GM12878 (cell line): ENCODE results near the gene ARRDC1. TPM values are rescaled to one million over a fixed set of nuclear protein-coding genes. Genes with fewer than 3 reads are reported as not detected.

Source experiments
- ATAC-seq: fragments of 200-7000 bp; cut with Tn5 transposase; 3 replicates; pipeline ENCODE4 v1.9.1; 2020; ENCODE audit warnings: mild to moderate bottlenecking, moderate library complexity
- BruUV-seq: library from RNA; stranded (reverse); fragments of 400-500 nt; replicated peaks from 2 replicates; lab custom pipeline; 2021; lab: Mats Ljungman, UMichigan
- CTCF ChIA-PET: fragments of 300-600 bp; sonication (Branson Sonifier 250); formaldehyde crosslinking; extraction: SDS; loops from one replicate; lab custom pipeline; 2021; ENCODE audit warnings: inconsistent platforms; lab: Yijun Ruan, JAX
- POLR2A ChIA-PET: fragments of 350-600 bp; formaldehyde crosslinking; extraction: SDS; loops from one replicate; lab custom pipeline; 2021; ENCODE audit warnings: inconsistent platforms; lab: Charles Lee
- RAD21 ChIA-PET: fragments of 300-600 bp; sonication (Branson Sonifier 250); formaldehyde crosslinking; loops from one replicate; lab custom pipeline; 2023; ENCODE audit warnings: antibody characterized with exemption; ENCODE audit not compliant: unreplicated experiment; lab: Charles Lee
- SMC1A ChIA-PET: fragments of 300-600 bp; sonication (Branson Sonifier 250); formaldehyde crosslinking; loops from one replicate; lab custom pipeline; 2023; ENCODE audit not compliant: unreplicated experiment, uncharacterized antibody; lab: Charles Lee
- DNase-seq: peaks from one replicate; pipeline ENCODE4 v3.0.0-alpha.2; 2011; ENCODE audit warnings: low read depth, low spot score
- FAIRE-seq: peaks from 3 replicates; lab custom pipeline; 2011; peaks lifted over from hg19 to GRCh38; lab: Jason Lieb, UNC
- H2AFZ ChIP-seq: 2 replicates; pipeline ENCODE4 v1.6.0; 2011; ENCODE audit warnings: low read depth, low read length, control low read depth; ENCODE audit not compliant: control insufficient read depth
- H3K27ac ChIP-seq: 2 replicates; pipeline ENCODE4 v1.5.1; 2011; ENCODE audit warnings: control low read depth; ENCODE audit not compliant: control insufficient read depth, insufficient read depth
- H3K27me3 ChIP-seq, 2 experiments: replicated peaks in 1 of 2; 2 replicates each; pipeline versions ENCODE4 v1.6.0 to v1.6.1; 2011; ENCODE audit warnings: low read length in 1 of 2; ENCODE audit not compliant: control insufficient read depth in 2 of 2, insufficient read depth in 2 of 2
- H3K36me3 ChIP-seq, 2 experiments: 2 replicates each; pipeline ENCODE4 v1.5.1; 2011; ENCODE audit warnings: low read length in 1 of 2; ENCODE audit not compliant: control insufficient read depth in 2 of 2, insufficient read depth in 2 of 2
- H3K4me1 ChIP-seq: 2 replicates; pipeline ENCODE4 v1.6.1; 2011; ENCODE audit warnings: mild to moderate bottlenecking, low read length, moderate library complexity, mixed read lengths; ENCODE audit not compliant: control insufficient read depth, insufficient read depth
- H3K4me2 ChIP-seq: 2 replicates; pipeline ENCODE4 v1.6.0; 2011; ENCODE audit warnings: control low read depth; ENCODE audit not compliant: control insufficient read depth, insufficient read depth
- H3K4me3 ChIP-seq: fragments of 200-600 bp; sonication (generic); 2 replicates; pipeline ENCODE4 v1.5.1; 2016
- H3K79me2 ChIP-seq: 2 replicates; pipeline ENCODE4 v1.6.0; 2011; ENCODE audit warnings: low read length; ENCODE audit not compliant: control insufficient read depth, insufficient read depth
- H3K9ac ChIP-seq: 2 replicates; pipeline ENCODE4 v1.8.0; 2011; ENCODE audit warnings: low read length, control low read depth, mixed read lengths; ENCODE audit not compliant: control insufficient read depth, insufficient read depth
- H3K9me3 ChIP-seq: replicated peaks from 3 replicates; pipeline ENCODE4 v1.5.1; 2011; ENCODE audit warnings: mild to moderate bottlenecking, low read length; ENCODE audit not compliant: control insufficient read depth, insufficient read depth
- H4K20me1 ChIP-seq: 2 replicates; pipeline ENCODE4 v1.6.0; 2011; ENCODE audit not compliant: control insufficient read depth, insufficient read depth
- ATF3 ChIP-seq: IDR thresholded peaks from 2 replicates; pipeline ENCODE4 v1.6.1; 2011; ENCODE audit warnings: low read depth, mild to moderate bottlenecking, low read length, moderate library complexity, borderline replicate concordance; ENCODE audit errors: extremely low read depth
- ATF7 ChIP-seq: fragments of 450-650 bp; IDR thresholded peaks from 2 replicates; pipeline ENCODE4 v1.6.1; 2016; ENCODE audit warnings: low read depth, mild to moderate bottlenecking
- BHLHE40 ChIP-seq, 2 experiments: fragments of 450-650 bp in 1 of 2; IDR thresholded peaks; 2 replicates each; pipeline ENCODE4 v1.6.1; 2011 to 2017; ENCODE audit warnings: low read depth in 2 of 2, borderline replicate concordance in 1 of 2, improper control_type of control experiment in 1 of 2, low read length in 1 of 2, mild to moderate bottlenecking in 1 of 2
- CEBPB ChIP-seq, 2 experiments: fragments of 150-350 bp in 1 of 2; IDR thresholded peaks; 2 replicates each; pipeline ENCODE4 v1.6.1; 2012 to 2014; ENCODE audit warnings: low read depth in 2 of 2, low read length in 2 of 2, borderline replicate concordance in 1 of 2, inconsistent platforms in 1 of 2
- IKZF2 ChIP-seq, 2 experiments: fragments of 450-650 bp; IDR thresholded peaks; 2 replicates each; pipeline ENCODE4 v1.6.1; 2017; ENCODE audit warnings: mild to moderate bottlenecking in 2 of 2, moderate library complexity in 2 of 2
- JUND ChIP-seq: IDR thresholded peaks from 2 replicates; pipeline ENCODE4 v1.6.1; 2012; ENCODE audit warnings: low read depth, mild to moderate bottlenecking, low read length, improper control_type of control experiment, moderate library complexity
- PKNOX1 ChIP-seq: fragments of 450-650 bp; IDR thresholded peaks from 2 replicates; pipeline ENCODE4 v1.6.1; 2016; ENCODE audit warnings: mild to moderate bottlenecking
- POLR2A ChIP-seq: IDR thresholded peaks from 2 replicates; pipeline ENCODE4 v1.6.1; 2011; ENCODE audit warnings: low read depth, mild to moderate bottlenecking, low read length
- SRF ChIP-seq, 2 experiments: IDR thresholded peaks; 2 replicates each; pipeline ENCODE4 v1.6.1; 2011; ENCODE audit warnings: low read depth in 2 of 2, low read length in 2 of 2, mild to moderate bottlenecking in 1 of 2, moderate library complexity in 1 of 2
- ZNF207 ChIP-seq: fragments of 450-650 bp; IDR thresholded peaks from 2 replicates; pipeline ENCODE4 v1.6.1; 2014; ENCODE audit warnings: antibody characterized with exemption, mild to moderate bottlenecking, borderline replicate concordance
- ZNF217 ChIP-seq: fragments of 450-650 bp; IDR thresholded peaks from 2 replicates; pipeline ENCODE4 v1.6.1; 2017; ENCODE audit warnings: antibody characterized with exemption, mild to moderate bottlenecking
- WGBS: methylation state at CpG from one replicate; pipeline ENCODE4 v1.1.6; 2016; ENCODE audit warnings: low lambda C conversion rate; ENCODE audit not compliant: insufficient replicate concordance, insufficient coverage; ENCODE audit errors: missing lambda C conversion rate; 5-methylcytosine and 5-hydroxymethylcytosine counted together
- in situ Hi-C: fragments of 300-500 bp; cut with MboI; formaldehyde crosslinking; loops from 9 replicates; pipeline ENCODE4 v1.14.3; 2018; ENCODE audit warnings: mixed read lengths
- intact Hi-C: fragments of 100-400 bp; cut with micrococcal nuclease; formaldehyde crosslinking; loops from one replicate; pipeline ENCODE4 v1.14.2; 2022; ENCODE audit not compliant: unreplicated experiment
- polyA plus RNA-seq, 11 experiments: library from polyadenylated mRNA; depleted of rRNA in 4 of 11; unstranded in 6 of 11; stranded (reverse) in 5 of 11; fragments of >200 nt; fragmentation: Nextera tagmentation in 4 of 11; fragmentation: Illumina TruSeq in 1 of 11; extraction: Ambion mirVana in 4 of 11; extraction: Trizol in 1 of 11; gene quantifications; 1 replicate in 1 of 11; 2 replicates in 10 of 11; pipeline versions ENCODE4 v1.2.1 to v1.2.3, GENCODE V29; 2011 to 2016; ENCODE audit warnings: inconsistent platforms in 2 of 11, missing spikeins in 2 of 11, low read depth in 1 of 11
- total RNA-seq, 4 experiments: library from RNA; depleted of rRNA in 3 of 4; stranded (reverse); fragments of >200 nt in 3 of 4; fragmentation: Illumina TruSeq in 1 of 4; extraction: Trizol in 1 of 4; gene quantifications; 2 replicates each; pipeline versions ENCODE4 v1.2.1 to v1.2.3, GENCODE V29; 2013 to 2021

The ARRDC1 gene
- total and polyA plus RNA-seq, 10 of the 15 experiments (the other 5 are each of a cell fraction or from before 2014, with no cell fraction given), result 0.23 to 34.4 (median 20.9) TPM

GRCh38 chr9:137648396-137648795 is 42.9 kb downstream of the ARRDC1 start:
- no TSS peak for BruUV-seq
- no peak for FAIRE-seq
- RAD21 ChIA-PET, result no interaction called here

More at GRCh38 chr9:137648396-137648795, 42.9 kb downstream of the ARRDC1 start:
- DNase-seq, result no peak
- TF ChIP-seq SRF (IDR thresholded peaks at IDR 0.05; ENCODE audit: low read depth in 2 of 2, low read length in 2 of 2) (no peak), CEBPB (IDR thresholded peaks at IDR 0.05; ENCODE audit: borderline replicate concordance in 1 of 2, low read depth in 2 of 2, low read length in 2 of 2) (no peak), POLR2A (no peak), ATF7 (no peak), IKZF2 (IDR thresholded peaks at IDR 0.05) (no peak), ZNF207 (no peak), PKNOX1 (no peak), BHLHE40 (IDR thresholded peaks at IDR 0.05; ENCODE audit: borderline replicate concordance in 1 of 2, low read depth in 2 of 2, low read length in 1 of 2) (no peak), ZNF217 (no peak), ATF3 (no peak), JUND (no peak)
- no peak overlapping the region for H3K9ac ChIP-seq
- no peak overlapping the region for H3K4me2 ChIP-seq
- H3K79me2 ChIP-seq, result peaks cover 47% of the 10 kb centered on the region
- peaks cover 10 to 26% of the 10 kb centered on the region in 2 experiments for H3K36me3 ChIP-seq
- ATAC-seq, result no peak
- no peaks in the 10 kb centered on the region for H4K20me1 ChIP-seq
- SMC1A ChIA-PET, result no interaction called here
- intact Hi-C loops, result no loop called here
- no peaks in the 10 kb centered on the region for H3K27me3 ChIP-seq
- peaks cover 9% of the 10 kb centered on the region for H3K4me1 ChIP-seq
- CTCF ChIA-PET, result interaction anchor here (1.6 to 1.8 kb wide), 2 partner anchors 20 to 27 kb away, joined by 3 to 7 read pairs; no protein-coding TSS in a partner anchor
- H2AFZ ChIP-seq, result no peak overlapping the region
- POLR2A ChIA-PET, result no interaction called here
- 95% methylated on average over 2 of the region's 2 CpGs for WGBS
- no peak overlapping the region for H3K27ac ChIP-seq
- no peaks in the 10 kb centered on the region; the same call in 2 of the 3 replicates for H3K9me3 ChIP-seq
- in situ Hi-C loops, result no loop called here
- no peak overlapping the region for H3K4me3 ChIP-seq
